Measurements from ENCODE around the gene TCEAL3.

DNA sequence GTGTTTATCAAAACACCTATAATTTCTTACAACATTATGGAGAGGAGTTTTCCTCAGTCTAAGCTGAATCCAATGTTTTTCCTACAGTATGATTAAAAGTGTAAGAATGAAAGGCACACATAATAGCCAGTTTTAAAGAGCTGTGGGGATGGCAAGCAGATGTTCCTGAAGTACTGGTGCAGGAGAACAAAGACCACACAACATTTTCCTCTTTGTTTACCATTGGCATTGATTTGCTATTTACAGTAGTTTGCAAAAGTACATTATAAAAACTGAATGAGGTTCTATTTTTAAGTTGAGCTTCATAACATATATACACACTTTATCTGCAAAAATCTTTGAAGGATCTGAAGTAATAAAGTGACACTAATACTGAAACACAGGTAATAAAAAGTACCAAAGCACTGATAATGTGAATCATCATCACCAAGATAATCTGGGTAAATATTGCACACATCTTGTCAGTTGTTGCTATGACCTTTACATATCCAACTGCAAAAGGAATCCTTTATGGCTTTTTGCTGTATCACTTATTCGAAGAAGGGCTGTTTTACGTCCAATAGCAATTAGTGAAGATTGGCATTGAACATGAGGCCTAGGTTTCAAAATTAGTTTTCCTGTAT, 43.5 kb downstream of the TCEAL3 start:
- TF ChIP-seq POLR2A (IDR thresholded peaks at IDR 0.05; ENCODE audit: low read depth) (no peak), POLR2AphosphoS5 (IDR thresholded peaks at IDR 0.05) (no peak), EP300 (IDR thresholded peaks at IDR 0.05) (no peak)
- TF ChIP-seq, protein P1, sequence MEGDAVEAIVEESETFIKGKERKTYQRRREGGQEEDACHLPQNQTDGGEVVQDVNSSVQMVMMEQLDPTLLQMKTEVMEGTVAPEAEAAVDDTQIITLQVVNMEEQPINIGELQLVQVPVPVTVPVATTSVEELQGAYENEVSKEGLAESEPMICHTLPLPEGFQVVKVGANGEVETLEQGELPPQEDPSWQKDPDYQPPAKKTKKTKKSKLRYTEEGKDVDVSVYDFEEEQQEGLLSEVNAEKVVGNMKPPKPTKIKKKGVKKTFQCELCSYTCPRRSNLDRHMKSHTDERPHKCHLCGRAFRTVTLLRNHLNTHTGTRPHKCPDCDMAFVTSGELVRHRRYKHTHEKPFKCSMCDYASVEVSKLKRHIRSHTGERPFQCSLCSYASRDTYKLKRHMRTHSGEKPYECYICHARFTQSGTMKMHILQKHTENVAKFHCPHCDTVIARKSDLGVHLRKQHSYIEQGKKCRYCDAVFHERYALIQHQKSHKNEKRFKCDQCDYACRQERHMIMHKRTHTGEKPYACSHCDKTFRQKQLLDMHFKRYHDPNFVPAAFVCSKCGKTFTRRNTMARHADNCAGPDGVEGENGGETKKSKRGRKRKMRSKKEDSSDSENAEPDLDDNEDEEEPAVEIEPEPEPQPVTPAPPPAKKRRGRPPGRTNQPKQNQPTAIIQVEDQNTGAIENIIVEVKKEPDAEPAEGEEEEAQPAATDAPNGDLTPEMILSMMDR (IDR thresholded peaks at IDR 0.05) = no peak
